Ishikawa (cell line): Measurements from ENCODE around the gene DSCAML1.

Experiments
- EGR1 ChIP-seq: IDR thresholded peaks from 2 replicates; pipeline ENCODE4 v1.6.1; 2012
- EP300 ChIP-seq: IDR thresholded peaks from 2 replicates; pipeline ENCODE4 v1.6.1; 2012; ENCODE audit warnings: borderline replicate concordance
- FOXM1 ChIP-seq: IDR thresholded peaks from 2 replicates; pipeline ENCODE4 v1.6.1; 2012; ENCODE audit warnings: low read depth, borderline replicate concordance
- REST ChIP-seq: IDR thresholded peaks from 2 replicates; pipeline ENCODE4 v1.6.1; 2012; ENCODE audit warnings: low read depth, mild to moderate bottlenecking
- TAF1 ChIP-seq: IDR thresholded peaks from 2 replicates; pipeline ENCODE4 v1.6.1; 2012; ENCODE audit warnings: low read depth, mild to moderate bottlenecking
- USF1 ChIP-seq: IDR thresholded peaks from 2 replicates; pipeline ENCODE4 v1.6.1; 2012
- YY1 ChIP-seq: IDR thresholded peaks from 2 replicates; pipeline ENCODE4 v1.6.1; 2012; ENCODE audit warnings: low read depth

GRCh38 chr11:117600234-117600783 lies 196.7 kb downstream of the DSCAML1 start:
- TF ChIP-seq EP300 (no peak), EGR1 (no peak), TAF1 (no peak), FOXM1 (no peak), YY1 (no peak), REST (no peak), USF1 (no peak)
